PC-3 (cell line): ENCODE data around the gene ARFGAP1. TPM values are rescaled to one million over a fixed set of nuclear protein-coding genes. Genes with fewer than 3 reads are reported as not detected.

ENCODE experiments used
- ATAC-seq: fragments of 200-7000 bp; cut with Tn5 transposase; 2 replicates; pipeline ENCODE4 v1.9.1; 2020; ENCODE audit warnings: mild to moderate bottlenecking, moderate library complexity
- BruUV-seq: library from RNA; stranded (reverse); fragments of 400-500 nt; replicated peaks from 2 replicates; lab custom pipeline; 2021; lab: Mats Ljungman, UMichigan
- CTCF ChIA-PET: fragments of 300-600 bp; sonication (Branson Sonifier 250); formaldehyde crosslinking; loops from one replicate; lab custom pipeline; 2022; ENCODE audit warnings: antibody characterized with exemption; lab: Charles Lee
- POLR2A ChIA-PET: fragments of 300-600 bp; sonication (Branson Sonifier 250); formaldehyde crosslinking; loops from one replicate; lab custom pipeline; 2022; ENCODE audit warnings: antibody characterized with exemption; ENCODE audit not compliant: unreplicated experiment; lab: Charles Lee
- DNase-seq: peaks from one replicate; pipeline ENCODE4 v3.0.0-alpha.2; 2015
- H2AFZ ChIP-seq: fragments of 300-600 bp; sonication (generic); 2 replicates; pipeline ENCODE4 v1.6.0; 2016; ENCODE audit warnings: antibody characterized with exemption, low read length
- H3F3A ChIP-seq: fragments of 300-600 bp; sonication (generic); one replicate; pipeline ENCODE4 v1.6.0; 2017; ENCODE audit warnings: antibody characterized with exemption, low read length, control low read depth, mild to moderate bottlenecking; ENCODE audit not compliant: unreplicated experiment
- H3K27ac ChIP-seq: fragments of 300-600 bp; sonication (generic); 2 replicates; pipeline ENCODE4 v1.5.1; 2016; ENCODE audit warnings: mild to moderate bottlenecking, low read length
- H3K27me3 ChIP-seq: fragments of 300-600 bp; sonication (generic); 2 replicates; pipeline ENCODE4 v1.6.1; 2016; ENCODE audit warnings: low read length, mixed read lengths
- H3K36me3 ChIP-seq: fragments of 300-600 bp; sonication (generic); 2 replicates; pipeline ENCODE4 v1.6.1; 2016; ENCODE audit warnings: low read depth, mixed run types, low read length, mixed read lengths
- H3K4me1 ChIP-seq: fragments of 300-600 bp; sonication (generic); 2 replicates; pipeline ENCODE4 v1.5.1; 2016; ENCODE audit warnings: low read length; ENCODE audit not compliant: insufficient read depth
- H3K4me2 ChIP-seq: fragments of 300-600 bp; sonication (generic); 2 replicates; pipeline ENCODE4 v1.6.0; 2016; ENCODE audit warnings: low read length
- H3K4me3 ChIP-seq: fragments of 300-600 bp; sonication (generic); 2 replicates; pipeline ENCODE4 v1.5.1; 2016; ENCODE audit warnings: mild to moderate bottlenecking, low read length, mixed read lengths
- H3K79me2 ChIP-seq: fragments of 300-600 bp; sonication (generic); 2 replicates; pipeline ENCODE4 v1.6.1; 2017; ENCODE audit warnings: low read length, mixed read lengths
- H3K9ac ChIP-seq: fragments of 300-600 bp; sonication (generic); 2 replicates; pipeline ENCODE4 v1.6.0; 2016; ENCODE audit warnings: mild to moderate bottlenecking, low read length
- H3K9me2 ChIP-seq: fragments of 300-600 bp; sonication (generic); replicated peaks from 2 replicates; pipeline ENCODE4 v1.6.1; 2016; ENCODE audit warnings: mixed run types, low read length, mixed read lengths
- H3K9me3 ChIP-seq: fragments of 300-600 bp; sonication (generic); 2 replicates; pipeline ENCODE4 v1.6.1; 2016; ENCODE audit warnings: low read length, mixed read lengths
- H4K20me1 ChIP-seq: fragments of 300-600 bp; sonication (generic); 2 replicates; pipeline ENCODE4 v1.6.1; 2016; ENCODE audit warnings: low read length, mixed read lengths
- EZH2 ChIP-seq: fragments of 300-600 bp; sonication (generic); IDR thresholded peaks from one replicate; pipeline ENCODE4 v1.6.1; 2017; ENCODE audit warnings: antibody characterized with exemption, mild to moderate bottlenecking, low read length; ENCODE audit not compliant: unreplicated experiment
- EZH2phosphoT487 ChIP-seq: fragments of 300-600 bp; sonication (generic); IDR thresholded peaks from 2 replicates; pipeline ENCODE4 v1.6.1; 2018; ENCODE audit warnings: mild to moderate bottlenecking, antibody characterized with exemption, low read length, borderline replicate concordance
- intact Hi-C: fragments of 100-400 bp; cut with micrococcal nuclease; formaldehyde crosslinking; loops from 2 replicates; pipeline ENCODE4 v1.9.0; 2023
- total RNA-seq: library from RNA; depleted of rRNA; stranded (reverse); fragments of >200 nt; gene quantifications from 2 replicates; pipeline ENCODE4 v1.2.3, GENCODE V29; 2014
- TF ChIP-seq, protein P1 (sequence below): fragments of 300-600 bp; sonication (generic); conservative IDR thresholded peaks from 2 replicates; pipeline ENCODE4 v1.5.1; 2017; ENCODE audit warnings: antibody characterized with exemption, low read depth, mild to moderate bottlenecking, low read length

ARFGAP1 gene
- total RNA-seq, 1 experiment from 2014 or later, result 75.6 TPM

DNA sequence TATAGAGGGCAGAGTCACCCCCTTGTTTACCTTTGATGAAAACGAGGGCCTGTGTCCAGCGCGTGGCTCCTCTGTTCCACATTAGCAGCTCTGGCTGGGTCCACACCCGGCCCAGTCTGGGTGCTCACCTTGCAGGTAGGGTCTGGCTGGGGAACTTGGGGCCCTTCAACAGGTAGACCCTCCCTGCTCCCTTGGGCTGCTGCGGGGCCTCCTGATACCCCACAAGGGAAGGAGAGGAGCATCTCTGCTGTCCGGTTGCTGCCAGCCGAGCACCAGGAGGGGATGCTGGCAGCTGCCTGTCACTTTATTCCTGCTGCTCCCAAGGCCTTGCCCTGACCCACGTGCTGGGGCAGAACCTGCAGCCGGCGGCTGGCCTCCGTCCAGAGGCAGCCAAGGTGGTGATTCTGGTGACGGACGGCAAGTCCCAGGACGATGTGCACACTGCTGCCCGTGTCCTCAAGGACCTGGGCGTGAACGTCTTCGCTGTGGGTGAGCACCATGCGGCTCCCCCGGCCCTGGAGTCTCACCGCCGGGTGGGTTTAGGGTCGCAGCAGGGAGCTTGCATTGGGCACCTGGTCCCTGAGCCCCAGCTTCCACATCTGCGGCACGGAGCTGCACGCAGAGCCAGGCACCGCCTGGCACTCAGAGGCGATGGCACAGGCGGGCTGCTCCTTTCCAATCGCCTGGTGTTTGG, 35.8 kb downstream of the ARFGAP1 start:
- Histone ChIP-seq H3K4me2 (no peak overlapping the region), H3K9ac (no peak overlapping the region), H3K9me3 (no peaks in the 10 kb centered on the region), H3F3A (no peaks in the 10 kb centered on the region), H3K4me1 (no peaks in the 10 kb centered on the region), H3K79me2 (no peaks in the 10 kb centered on the region), H2AFZ (no peak overlapping the region), H3K27me3 (peaks cover 16% of the 10 kb centered on the region; the same call in 1 of the 2 replicates), H3K4me3 (no peak overlapping the region), H3K27ac (no peak overlapping the region), H3K9me2 (no peaks in the 10 kb centered on the region), H4K20me1 (no peaks in the 10 kb centered on the region), H3K36me3 (no peaks in the 10 kb centered on the region)
- ChIA-PET CTCF (interaction anchor here (0.7 to 2.8 kb wide), 2 partner anchors 74 to 225 kb away, joined by 4 to 37 read pairs; no protein-coding TSS in a partner anchor), POLR2A (no interaction called here)
- no peak for ATAC-seq
- BruUV-seq, result no TSS peak
- TF ChIP-seq EZH2 (no peak), EZH2phosphoT487 (no peak)
- TF ChIP-seq, protein P1, sequence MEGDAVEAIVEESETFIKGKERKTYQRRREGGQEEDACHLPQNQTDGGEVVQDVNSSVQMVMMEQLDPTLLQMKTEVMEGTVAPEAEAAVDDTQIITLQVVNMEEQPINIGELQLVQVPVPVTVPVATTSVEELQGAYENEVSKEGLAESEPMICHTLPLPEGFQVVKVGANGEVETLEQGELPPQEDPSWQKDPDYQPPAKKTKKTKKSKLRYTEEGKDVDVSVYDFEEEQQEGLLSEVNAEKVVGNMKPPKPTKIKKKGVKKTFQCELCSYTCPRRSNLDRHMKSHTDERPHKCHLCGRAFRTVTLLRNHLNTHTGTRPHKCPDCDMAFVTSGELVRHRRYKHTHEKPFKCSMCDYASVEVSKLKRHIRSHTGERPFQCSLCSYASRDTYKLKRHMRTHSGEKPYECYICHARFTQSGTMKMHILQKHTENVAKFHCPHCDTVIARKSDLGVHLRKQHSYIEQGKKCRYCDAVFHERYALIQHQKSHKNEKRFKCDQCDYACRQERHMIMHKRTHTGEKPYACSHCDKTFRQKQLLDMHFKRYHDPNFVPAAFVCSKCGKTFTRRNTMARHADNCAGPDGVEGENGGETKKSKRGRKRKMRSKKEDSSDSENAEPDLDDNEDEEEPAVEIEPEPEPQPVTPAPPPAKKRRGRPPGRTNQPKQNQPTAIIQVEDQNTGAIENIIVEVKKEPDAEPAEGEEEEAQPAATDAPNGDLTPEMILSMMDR, result no peak
- intact Hi-C loops, result no loop called here
- no peak for DNase-seq

DNA sequence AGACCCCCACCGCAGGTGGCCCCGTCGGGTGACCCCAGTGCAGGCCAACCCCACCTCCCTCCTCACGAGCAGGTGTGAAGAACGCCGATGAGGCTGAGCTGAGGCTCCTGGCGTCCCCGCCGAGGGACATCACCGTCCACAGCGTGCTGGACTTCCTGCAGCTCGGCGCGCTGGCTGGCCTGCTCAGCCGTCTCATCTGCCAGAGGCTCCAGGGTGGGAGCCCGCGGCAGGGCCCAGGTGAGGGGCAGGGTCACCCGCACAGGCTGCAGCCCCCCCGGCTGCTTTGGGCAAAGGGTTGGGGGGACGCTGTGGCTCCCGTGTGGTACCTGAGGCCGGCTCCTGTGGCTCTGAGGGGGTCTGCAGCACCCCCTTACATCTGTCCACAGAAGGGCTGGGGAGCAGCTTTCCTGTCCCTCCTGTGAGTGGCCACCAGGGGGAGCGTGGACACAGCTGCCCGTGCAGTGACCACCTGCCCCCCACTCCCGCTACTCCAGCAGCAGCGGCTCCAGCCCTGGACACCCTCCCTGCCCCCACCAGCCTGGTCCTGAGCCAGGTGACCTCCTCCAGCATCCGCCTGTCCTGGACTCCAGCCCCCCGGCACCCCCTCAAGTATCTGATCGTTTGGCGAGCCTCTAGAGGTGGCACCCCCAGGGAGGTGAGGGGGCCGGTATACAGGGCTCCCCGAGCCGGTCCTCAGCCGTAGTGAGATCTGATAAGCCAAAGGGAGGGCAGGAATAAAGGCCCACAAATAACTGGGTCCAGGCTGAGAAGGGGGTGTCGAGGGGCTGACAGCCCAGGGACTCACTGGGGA, 36.9 kb downstream of the ARFGAP1 start:
- no peaks in the 10 kb centered on the region for H3K79me2 ChIP-seq
- H3K4me1 ChIP-seq, result no peaks in the 10 kb centered on the region
- H3K4me3 ChIP-seq, result no peak overlapping the region
- CTCF ChIA-PET, result interaction anchor here (0.7 to 2.8 kb wide), 5 partner anchors 12 to 226 kb away, joined by 3 to 37 read pairs (median 4); no protein-coding TSS in a partner anchor
- BruUV-seq, result no TSS peak
- no peak overlapping the region for H3K4me2 ChIP-seq
- H3K9me3 ChIP-seq, result no peaks in the 10 kb centered on the region
- H4K20me1 ChIP-seq, result no peaks in the 10 kb centered on the region
- H3K36me3 ChIP-seq, result no peaks in the 10 kb centered on the region
- ATAC-seq, result peak; percentile 75
- H2AFZ ChIP-seq, result no peak overlapping the region
- no peak overlapping the region for H3K27ac ChIP-seq
- H3K9me2 ChIP-seq, result no peaks in the 10 kb centered on the region
- no peak for TF ChIP-seq EZH2phosphoT487
- TF ChIP-seq, protein P1, result peak; percentile 87
- POLR2A ChIA-PET, result no interaction called here
- intact Hi-C loops, result loop anchor here (1.0 kb wide), 1 partner anchor 72 kb away; no protein-coding TSS in a partner anchor
- H3F3A ChIP-seq, result no peaks in the 10 kb centered on the region
- no peak overlapping the region for H3K9ac ChIP-seq
- peaks cover 16% of the 10 kb centered on the region; the same call in 1 of the 2 replicates for H3K27me3 ChIP-seq
- peak; percentile 35 for DNase-seq
